ENCODE measurements around the gene SLC39A9.

SLC39A9 gene

GRCh38 chr14:69368381-69368780 lies 30.1 kb upstream of the SLC39A9 start:
- ChIA-PET POLR2A (no interaction called here), CTCF (interaction anchor here (0.5 to 0.8 kb wide), 2 partner anchors 106 to 108 kb away, joined by 3 read pairs; partner anchors contain the start of gene GALNT16)
- Histone ChIP-seq H3K9me3 (ENCODE audit: control insufficient read depth, insufficient read depth, low read depth, low read length) (no peaks in the 10 kb centered on the region), H3K4me1 (ENCODE audit: control insufficient read depth, insufficient read depth, low read length) (no peaks in the 10 kb centered on the region), H3K4me3 (ENCODE audit: low read depth, low read length) (no peak overlapping the region), H3K36me3 (ENCODE audit: control insufficient read depth in 2 of 2, insufficient read depth in 1 of 2, low read length in 2 of 2) (no peaks in the 10 kb centered on the region; a peak in 1 of 3 replicates), H3K27ac (ENCODE audit: extremely low read depth, low read depth, low read length) (no peak overlapping the region)
- TF ChIP-seq ZNF114 (tag by site-specific recombination; IDR thresholded peaks at IDR 0.05): no peak
- TF ChIP-seq ZNF529 (tag by site-specific recombination; IDR thresholded peaks at IDR 0.05; ENCODE audit: insufficient replicate concordance): no peak
- TF ChIP-seq ZNF544 (tag by site-specific recombination; IDR thresholded peaks at IDR 0.05): no peak
- no peak for TF ChIP-seq KLF7 (tag by site-specific recombination; IDR thresholded peaks at IDR 0.05; ENCODE audit: borderline replicate concordance)
- TF ChIP-seq, protein P1, sequence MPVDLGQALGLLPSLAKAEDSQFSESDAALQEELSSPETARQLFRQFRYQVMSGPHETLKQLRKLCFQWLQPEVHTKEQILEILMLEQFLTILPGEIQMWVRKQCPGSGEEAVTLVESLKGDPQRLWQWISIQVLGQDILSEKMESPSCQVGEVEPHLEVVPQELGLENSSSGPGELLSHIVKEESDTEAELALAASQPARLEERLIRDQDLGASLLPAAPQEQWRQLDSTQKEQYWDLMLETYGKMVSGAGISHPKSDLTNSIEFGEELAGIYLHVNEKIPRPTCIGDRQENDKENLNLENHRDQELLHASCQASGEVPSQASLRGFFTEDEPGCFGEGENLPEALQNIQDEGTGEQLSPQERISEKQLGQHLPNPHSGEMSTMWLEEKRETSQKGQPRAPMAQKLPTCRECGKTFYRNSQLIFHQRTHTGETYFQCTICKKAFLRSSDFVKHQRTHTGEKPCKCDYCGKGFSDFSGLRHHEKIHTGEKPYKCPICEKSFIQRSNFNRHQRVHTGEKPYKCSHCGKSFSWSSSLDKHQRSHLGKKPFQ (tag by site-specific recombination; IDR thresholded peaks at IDR 0.05): no peak
- TF ChIP-seq PRDM2 (tag by site-specific recombination; IDR thresholded peaks at IDR 0.05; ENCODE audit: borderline replicate concordance): no peak
- no peak for TF ChIP-seq ZNF830 (tag by site-specific recombination; IDR thresholded peaks at IDR 0.05; ENCODE audit: low read depth)
- TF ChIP-seq, protein P2, sequence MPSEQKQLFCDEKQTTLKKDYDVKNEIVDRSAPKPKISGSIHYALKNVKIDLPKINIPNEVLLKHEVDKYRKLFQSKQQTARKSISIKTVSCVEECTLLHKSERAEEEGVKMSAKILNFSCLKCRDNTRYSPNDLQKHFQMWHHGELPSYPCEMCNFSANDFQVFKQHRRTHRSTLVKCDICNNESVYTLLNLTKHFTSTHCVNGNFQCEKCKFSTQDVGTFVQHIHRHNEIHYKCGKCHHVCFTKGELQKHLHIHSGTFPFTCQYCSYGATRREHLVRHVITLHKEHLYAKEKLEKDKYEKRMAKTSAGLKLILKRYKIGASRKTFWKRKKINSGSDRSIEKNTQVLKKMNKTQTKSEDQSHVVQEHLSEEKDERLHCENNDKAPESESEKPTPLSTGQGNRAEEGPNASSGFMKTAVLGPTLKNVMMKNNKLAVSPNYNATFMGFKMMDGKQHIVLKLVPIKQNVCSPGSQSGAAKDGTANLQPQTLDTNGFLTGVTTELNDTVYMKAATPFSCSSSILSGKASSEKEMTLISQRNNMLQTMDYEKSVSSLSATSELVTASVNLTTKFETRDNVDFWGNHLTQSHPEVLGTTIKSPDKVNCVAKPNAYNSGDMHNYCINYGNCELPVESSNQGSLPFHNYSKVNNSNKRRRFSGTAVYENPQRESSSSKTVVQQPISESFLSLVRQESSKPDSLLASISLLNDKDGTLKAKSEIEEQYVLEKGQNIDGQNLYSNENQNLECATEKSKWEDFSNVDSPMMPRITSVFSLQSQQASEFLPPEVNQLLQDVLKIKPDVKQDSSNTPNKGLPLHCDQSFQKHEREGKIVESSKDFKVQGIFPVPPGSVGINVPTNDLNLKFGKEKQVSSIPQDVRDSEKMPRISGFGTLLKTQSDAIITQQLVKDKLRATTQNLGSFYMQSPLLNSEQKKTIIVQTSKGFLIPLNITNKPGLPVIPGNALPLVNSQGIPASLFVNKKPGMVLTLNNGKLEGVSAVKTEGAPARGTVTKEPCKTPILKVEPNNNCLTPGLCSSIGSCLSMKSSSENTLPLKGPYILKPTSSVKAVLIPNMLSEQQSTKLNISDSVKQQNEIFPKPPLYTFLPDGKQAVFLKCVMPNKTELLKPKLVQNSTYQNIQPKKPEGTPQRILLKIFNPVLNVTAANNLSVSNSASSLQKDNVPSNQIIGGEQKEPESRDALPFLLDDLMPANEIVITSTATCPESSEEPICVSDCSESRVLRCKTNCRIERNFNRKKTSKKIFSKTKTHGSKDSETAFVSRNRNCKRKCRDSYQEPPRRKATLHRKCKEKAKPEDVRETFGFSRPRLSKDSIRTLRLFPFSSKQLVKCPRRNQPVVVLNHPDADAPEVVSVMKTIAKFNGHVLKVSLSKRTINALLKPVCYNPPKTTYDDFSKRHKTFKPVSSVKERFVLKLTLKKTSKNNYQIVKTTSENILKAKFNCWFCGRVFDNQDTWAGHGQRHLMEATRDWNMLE (tag by site-specific recombination; conservative IDR thresholded peaks at IDR 0.05; ENCODE audit: low read depth): no peak
- no peak for TF ChIP-seq ZNF391 (tag by site-specific recombination; IDR thresholded peaks at IDR 0.05; ENCODE audit: borderline replicate concordance, low read depth)
- no peak for TF ChIP-seq ZNF223 (tag by site-specific recombination; IDR thresholded peaks at IDR 0.05)
- no peak for TF ChIP-seq ZNF530 (tag by site-specific recombination; IDR thresholded peaks at IDR 0.05; ENCODE audit: low read depth)
- TF ChIP-seq PRDM1 (tag by site-specific recombination; IDR thresholded peaks at IDR 0.05): no peak
- TF ChIP-seq ZNF433 (tag by site-specific recombination; IDR thresholded peaks at IDR 0.05; ENCODE audit: low read depth): no peak
- TF ChIP-seq TRIM28 (IDR thresholded peaks at IDR 0.05; ENCODE audit: borderline replicate concordance, low read length): no peak
- no peak for TF ChIP-seq MEIS1 (CRISPR knock-in tag; IDR thresholded peaks at IDR 0.05; ENCODE audit: borderline replicate concordance)

All from HEK293 (cell line).